ENCODE results near the gene PTPRU.
A peak's percentile ranks its signal among the peaks of the same experiment; 100 is the strongest.

The PTPRU gene

GRCh38 chr1:29236712-29237128, 398 bp downstream of the PTPRU start:
- DNase-seq (ENCODE audit: low read depth): no peak
- peak overlapping the region; percentile 88 for H3K4me3 ChIP-seq (ENCODE audit: low read depth, low read length)
- TF ChIP-seq CTCF (IDR thresholded peaks at IDR 0.05; ENCODE audit: control insufficient read depth, extremely low read depth, insufficient read depth): no peak

GRCh38 chr1:29237129-29237821, 953 bp downstream of the PTPRU start:
- peak overlapping the region; percentile 88 for H3K4me3 ChIP-seq (ENCODE audit: low read depth, low read length)
- no peak for DNase-seq (ENCODE audit: low read depth)
- TF ChIP-seq CTCF (IDR thresholded peaks at IDR 0.05; ENCODE audit: control insufficient read depth, extremely low read depth, insufficient read depth): 0 out of 2 replicates have a peak, but pooled peaks have one; percentile 18

GRCh38 chr1:29237852-29238619, 1.7 kb downstream of the PTPRU start:
- peak overlapping the region; percentile 39 for H3K4me3 ChIP-seq (ENCODE audit: low read depth, low read length)
- TF ChIP-seq CTCF (IDR thresholded peaks at IDR 0.05; ENCODE audit: control insufficient read depth, extremely low read depth, insufficient read depth): no peak

GRCh38 chr1:29238620-29239002, 2.3 kb downstream of the PTPRU start:
- no peak for TF ChIP-seq CTCF (IDR thresholded peaks at IDR 0.05; ENCODE audit: control insufficient read depth, extremely low read depth, insufficient read depth)
- H3K4me3 ChIP-seq (ENCODE audit: low read depth, low read length): no peak overlapping the region
- DNase-seq (ENCODE audit: low read depth): no peak

More at GRCh38 chr1:29237852-29238619, 1.7 kb downstream of the PTPRU start:
- DNase-seq (ENCODE audit: low read depth): no peak

GRCh38 chr1:29239142-29239541, 2.8 kb downstream of the PTPRU start:
- peak; percentile 54 for DNase-seq (ENCODE audit: low read depth)
- no peak for TF ChIP-seq CTCF (IDR thresholded peaks at IDR 0.05; ENCODE audit: control insufficient read depth, extremely low read depth, insufficient read depth)
- H3K4me3 ChIP-seq (ENCODE audit: low read depth, low read length): no peak overlapping the region

GRCh38 chr1:29240400-29240837, 4.1 kb downstream of the PTPRU start:
- no peak for TF ChIP-seq CTCF (IDR thresholded peaks at IDR 0.05; ENCODE audit: control insufficient read depth, extremely low read depth, insufficient read depth)
- DNase-seq (ENCODE audit: low read depth): no peak
- no peak overlapping the region for H3K4me3 ChIP-seq (ENCODE audit: low read depth, low read length)
